Activated CD8-positive, alpha-beta memory T cell treated with anti-CD3 and anti-CD28 coated beads for 24 hours (primary cell): Measurements from ENCODE around the gene LAG3.
"Not testable (repeated sequence)": the region's sequence is repeated elsewhere in the genome, so short reads cannot be mapped to it uniquely, and the experiment has no call there.

Experiments
- DNase-seq: peaks from one replicate; pipeline ENCODE4 v3.0.0-alpha.2; 2020

The LAG3 gene

GRCh38 chr12:6772331-6772695 lies at the start of gene LAG3:
TSS of gene LAG3 (plus strand) at chr12:6772520. CDS start at chr12:6772853, 333 bp downstream.
- DNase-seq = peak; percentile 84

- no peak for DNase-seq
Measured at GRCh38 chr12:6722863-6723262, 49.5 kb upstream of the LAG3 start.

GRCh38 chr12:6723607-6724408 lies 48.5 kb upstream of the LAG3 start, which contains the start of gene COPS7A:
TSS of gene COPS7A (plus strand) at chr12:6724046. CDS start at chr12:6724657, 611 bp downstream.
- peak; percentile 97 for DNase-seq

- peak; percentile 80 for DNase-seq
Measured at GRCh38 chr12:6724409-6724797, 47.9 kb upstream of the LAG3 start.

- DNase-seq = no peak
Measured at GRCh38 chr12:6725350-6725749, 47.0 kb upstream of the LAG3 start.

GRCh38 chr12:6729186-6729585 lies 43.1 kb upstream of the LAG3 start:
- no peak for DNase-seq

GRCh38 chr12:6730169-6730568 lies 42.2 kb upstream of the LAG3 start:
- DNase-seq = no peak

- DNase-seq = no peak
Measured at GRCh38 chr12:6734506-6735387, 37.6 kb upstream of the LAG3 start.

GRCh38 chr12:6735448-6736191 lies 36.7 kb upstream of the LAG3 start:
- DNase-seq = peak; percentile 65

GRCh38 chr12:6736754-6737153 lies 35.6 kb upstream of the LAG3 start:
- DNase-seq = no peak

- not testable (repeated sequence) for DNase-seq
Measured at GRCh38 chr12:6742080-6742479, 30.2 kb upstream of the LAG3 start.

- no peak for DNase-seq
Measured at GRCh38 chr12:6742834-6743233, 29.5 kb upstream of the LAG3 start.

GRCh38 chr12:6743300-6743699 lies 29.0 kb upstream of the LAG3 start:
- DNase-seq = not testable (repeated sequence)

- no peak for DNase-seq
Measured at GRCh38 chr12:6745741-6746525, 26.4 kb upstream of the LAG3 start.

GRCh38 chr12:6747216-6747615 lies 25.1 kb upstream of the LAG3 start:
- no peak for DNase-seq

- no peak for DNase-seq
Measured at GRCh38 chr12:6748761-6749160, 23.6 kb upstream of the LAG3 start.

GRCh38 chr12:6750506-6750905 lies 21.8 kb upstream of the LAG3 start:
- no peak for DNase-seq

- DNase-seq = no peak
Measured at GRCh38 chr12:6751767-6752166, 20.6 kb upstream of the LAG3 start.

GRCh38 chr12:6752167-6752920 lies 20.0 kb upstream of the LAG3 start:
- DNase-seq = no peak

GRCh38 chr12:6752921-6753771 lies 19.2 kb upstream of the LAG3 start, which contains the start of gene MLF2:
TSS of gene MLF2 (minus strand) at chr12:6753141. CDS start at chr12:6752334, 807 bp downstream.
- DNase-seq = peak; percentile 99
